ENCODE measurements around the gene TAF15. TPM values are rescaled to one million over a fixed set of nuclear protein-coding genes. Genes with fewer than 3 reads are reported as not detected.

TAF15 gene
- total and polyA plus RNA-seq, 2 of the 13 experiments (the other 11 are each of a cell fraction or from before 2014, with no cell fraction given) = 25.2 to 26.5 TPM

- TF ChIP-seq HES4 (CRISPR knock-in tag; IDR thresholded peaks at IDR 0.05; ENCODE audit: borderline replicate concordance) (no peak; the same call in 1 of the 2 replicates), MXD4 (CRISPR knock-in tag; IDR thresholded peaks at IDR 0.05) (peak; percentile 54), ZNF609 (CRISPR knock-in tag; IDR thresholded peaks at IDR 0.05; ENCODE audit: borderline replicate concordance) (peak; percentile 47; the same call in 1 of the 2 replicates), ZNF780A (CRISPR knock-in tag; IDR thresholded peaks at IDR 0.05) (no peak)
These were observed at the start of gene TAF15 (continued) for GRCh38 chr17:35808962-35809854.

DNA sequence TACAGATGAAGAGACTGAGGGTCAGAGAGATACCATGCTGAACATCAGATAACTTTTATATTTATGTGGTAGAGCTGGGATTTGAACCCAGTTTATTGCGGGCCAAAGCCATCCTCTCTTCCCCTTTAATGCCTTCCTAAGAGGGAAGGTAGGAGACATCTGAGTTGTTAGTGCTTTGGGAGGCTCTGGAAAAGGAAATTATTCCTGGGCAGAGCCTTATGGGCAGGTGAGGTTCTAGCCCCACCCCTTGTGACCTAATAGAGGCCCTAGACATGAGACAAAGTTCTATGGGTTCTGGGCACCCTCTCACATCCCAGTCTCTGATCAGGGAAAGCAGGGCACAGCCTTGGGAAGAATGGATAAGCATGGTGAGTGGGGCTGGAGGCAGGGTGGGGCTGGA lies 48.7 kb upstream of the TAF15 start, which contains the start of gene C17orf50:
C17orf50 (plus strand) TSS at position 301 of the 400 bp plus-strand sequence; CDS start at position 356, 55 bp downstream.
- Histone ChIP-seq H3K27me3 (ENCODE audit: control insufficient read depth in 1 of 2, insufficient read depth in 2 of 2, low read length in 2 of 2) (peaks cover 0 to 8% of the 10 kb centered on the region in 2 experiments; a peak in 2 of 5 replicates), H3K9ac (ENCODE audit: insufficient read depth, low read depth, low read length) (no peak within 1 kb of the TSS), H3K79me2 (ENCODE audit: insufficient read depth, low read length) (no peaks in the 10 kb centered on the region), H3K4me3 (replicated peaks in 1 of 3; ENCODE audit: insufficient read depth in 1 of 3, low read depth in 2 of 3, low read length in 3 of 3) (peak within 1 kb of the TSS in 1 of 3 experiments; percentile 3; a peak in 1 of 6 replicates), H3K4me1 (ENCODE audit: insufficient read depth, low read length) (peaks cover 28% of the 10 kb centered on the region), H3K36me3 (replicated peaks in 1 of 2; ENCODE audit: control insufficient read depth in 1 of 2, insufficient read depth in 2 of 2, low read length in 2 of 2) (no peaks in the 10 kb centered on the region), H3K27ac (ENCODE audit: extremely low read length, insufficient read depth, low read length) (no peak within 1 kb of the TSS), H3K4me2 (ENCODE audit: low read depth, low read length) (peak within 1 kb of the TSS; percentile 38), H3K9me3 (ENCODE audit: low read length) (no peaks in the 10 kb centered on the region), H4K20me1 (ENCODE audit: insufficient read depth, low read length) (no peaks in the 10 kb centered on the region), H2AFZ (ENCODE audit: low read length) (no peak within 1 kb of the TSS)
- BruUV-seq (replicated peaks) = no TSS peak
- no peak for FAIRE-seq
- in situ Hi-C loops (cut with HindIII; ENCODE audit: extremely low pct_ligation_motif_present, low pct_unique_long_range_greater_than_20kb) = loop anchor here (5.0 kb wide), 1 partner anchor 47 kb away; the partner anchor contains the start of gene TAF15
- ChIA-PET POLR2A (interaction anchor here (4.5 kb wide), 1 partner anchor 49 kb away, joined by 60 read pairs; the partner anchor contains the start of gene TAF15), CTCF (ENCODE audit: low intra/inter-chr PET ratio, low total read pairs) (no interaction called here)
- 75% methylated on average over 1 of the region's 1 CpG for WGBS (ENCODE audit: low lambda C conversion rate)
- intact Hi-C loops (cut with micrococcal nuclease; ENCODE audit: unreplicated experiment) = no loop called here
- ATAC-seq = no peak
- no peak for DNase-seq (ENCODE audit: low spot score)
- no peak for TF ChIP-seq ZNF253 (CRISPR knock-in tag; IDR thresholded peaks at IDR 0.05; ENCODE audit: borderline replicate concordance)
- TF ChIP-seq DNMT3B (CRISPR knock-in tag; conservative IDR thresholded peaks at IDR 0.05) = no peak
- TF ChIP-seq ZNF572 (CRISPR knock-in tag; IDR thresholded peaks at IDR 0.05) = no peak
- TF ChIP-seq ZNF451 (CRISPR knock-in tag; IDR thresholded peaks at IDR 0.05) = no peak
- TF ChIP-seq KAT2B (IDR thresholded peaks at IDR 0.05; ENCODE audit: borderline replicate concordance, low read depth, low read length) = no peak
- no peak for TF ChIP-seq PRDM15 (CRISPR knock-in tag; IDR thresholded peaks at IDR 0.05)
- no peak for TF ChIP-seq ZNF546 (CRISPR knock-in tag; conservative IDR thresholded peaks at IDR 0.05)
- TF ChIP-seq MED8 (CRISPR knock-in tag; IDR thresholded peaks at IDR 0.05; ENCODE audit: insufficient replicate concordance) = no peak
- no peak for TF ChIP-seq NFRKB (IDR thresholded peaks at IDR 0.05)

Data from HepG2 (cell line).